Measurements from ENCODE around the gene BRF1.
"Not testable (repeated sequence)": the region's sequence is repeated elsewhere in the genome, so short reads cannot be mapped to it uniquely, and the experiment has no call there.

Gene BRF1

GRCh38 chr14:105290621-105291346 lies 10.0 kb downstream of the BRF1 start:
- DNase-seq (ENCODE audit: low read depth in 3 of 3, low spot score in 1 of 3): no peak

- not testable (repeated sequence) for DNase-seq (ENCODE audit: low read depth in 3 of 3, low spot score in 1 of 3)
These were observed 11.9 kb downstream of the BRF1 start for GRCh38 chr14:105288936-105289335.

GRCh38 chr14:105287249-105288102 lies 13.3 kb downstream of the BRF1 start:
- DNase-seq (ENCODE audit: low read depth in 3 of 3, low spot score in 1 of 3): no peak

GRCh38 chr14:105286759-105287144 lies 14.0 kb downstream of the BRF1 start:
- no peak for DNase-seq (ENCODE audit: low read depth in 3 of 3, low spot score in 1 of 3)

- DNase-seq (ENCODE audit: low read depth in 3 of 3, low spot score in 1 of 3): no peak
These were observed 15.6 kb downstream of the BRF1 start for GRCh38 chr14:105285174-105285573.

- no peak for DNase-seq (ENCODE audit: low read depth in 3 of 3, low spot score in 1 of 3)
These were observed 16.9 kb downstream of the BRF1 start for GRCh38 chr14:105283899-105284298.

GRCh38 chr14:105283028-105283427 lies 17.8 kb downstream of the BRF1 start:
- no peak for DNase-seq (ENCODE audit: low read depth in 3 of 3, low spot score in 1 of 3)

- no peak for DNase-seq (ENCODE audit: low read depth in 3 of 3, low spot score in 1 of 3)
These were observed 18.6 kb downstream of the BRF1 start for GRCh38 chr14:105282098-105282725.

GRCh38 chr14:105281371-105282097 lies 19.3 kb downstream of the BRF1 start:
- DNase-seq (ENCODE audit: low read depth in 3 of 3, low spot score in 1 of 3): no peak

GRCh38 chr14:105280525-105280924 lies 20.3 kb downstream of the BRF1 start:
- DNase-seq (ENCODE audit: low read depth in 3 of 3, low spot score in 1 of 3): no peak

GRCh38 chr14:105279642-105280361 lies 21.0 kb downstream of the BRF1 start:
- DNase-seq (ENCODE audit: low read depth in 3 of 3, low spot score in 1 of 3): no peak

GRCh38 chr14:105277448-105277847 lies 23.4 kb downstream of the BRF1 start:
- DNase-seq (ENCODE audit: low read depth in 3 of 3, low spot score in 1 of 3): not testable (repeated sequence)

GRCh38 chr14:105275267-105275946 lies 25.4 kb downstream of the BRF1 start:
- DNase-seq (ENCODE audit: low read depth in 3 of 3, low spot score in 1 of 3): no peak

GRCh38 chr14:105274637-105275036 lies 26.2 kb downstream of the BRF1 start:
- no peak for DNase-seq (ENCODE audit: low read depth in 3 of 3, low spot score in 1 of 3)

GRCh38 chr14:105273062-105273461 lies 27.7 kb downstream of the BRF1 start:
- DNase-seq (ENCODE audit: low read depth in 3 of 3, low spot score in 1 of 3): no peak

GRCh38 chr14:105272623-105273022 lies 28.2 kb downstream of the BRF1 start:
- DNase-seq (ENCODE audit: low read depth in 3 of 3, low spot score in 1 of 3): no peak

GRCh38 chr14:105271224-105271890 lies 29.4 kb downstream of the BRF1 start:
- DNase-seq (ENCODE audit: low read depth in 3 of 3, low spot score in 1 of 3): no peak

GRCh38 chr14:105269405-105269804 lies 31.4 kb downstream of the BRF1 start:
- DNase-seq (ENCODE audit: low read depth in 3 of 3, low spot score in 1 of 3): no peak

GRCh38 chr14:105268736-105269354 lies 32.0 kb downstream of the BRF1 start:
- no peak for DNase-seq (ENCODE audit: low read depth in 3 of 3, low spot score in 1 of 3)
